Psoas muscle (tissue), 8 donors: ENCODE data around the gene ADAMTSL2. TPM values are rescaled to one million over a fixed set of nuclear protein-coding genes. Genes with fewer than 3 reads are reported as not detected.

ENCODE experiments used
- ATAC-seq, 4 donors: fragments of 200-7000 bp; cut with Tn5 transposase; one replicate each; pipeline ENCODE4 v1.9.1; 2020; ENCODE audit warnings: moderate library complexity in 3 of 4, mild to moderate bottlenecking in 2 of 4
- DNase-seq, 2 donors: peaks; one replicate each; pipeline ENCODE4 v3.0.0-alpha.2; 2020
- H3K27ac ChIP-seq: fragments of 200-600 bp; one replicate; pipeline ENCODE4 v1.8.0; 2022
- H3K27me3 ChIP-seq, 3 donors: fragments of 200-600 bp in 1 of 3; one replicate each; pipeline versions ENCODE4 v1.6.1 to v1.8.0; 2013 to 2022; ENCODE audit warnings: low read length in 2 of 3, mild to moderate bottlenecking in 2 of 3, moderate library complexity in 1 of 3; ENCODE audit not compliant: insufficient read depth in 3 of 3
- H3K36me3 ChIP-seq, 2 donors: fragments of 200-600 bp in 1 of 2; one replicate each; pipeline versions ENCODE4 v1.6.1 to v1.8.0; 2013 to 2022; ENCODE audit warnings: low read depth in 1 of 2, mild to moderate bottlenecking in 1 of 2, moderate library complexity in 1 of 2; ENCODE audit not compliant: insufficient read depth in 1 of 2
- H3K4me1 ChIP-seq: fragments of 200-600 bp; one replicate; pipeline ENCODE4 v1.8.0; 2022
- H3K4me3 ChIP-seq: fragments of 200-600 bp; one replicate; pipeline ENCODE4 v1.8.0; 2022; ENCODE audit warnings: mild to moderate bottlenecking
- H3K9me3 ChIP-seq: fragments of 200-600 bp; one replicate; pipeline ENCODE4 v1.8.0; 2022
- CTCF ChIP-seq: fragments of 200-600 bp; IDR thresholded peaks from one replicate; pipeline ENCODE4 v1.8.0; 2022; ENCODE audit warnings: antibody characterized with exemption
- WGBS, 3 donors: extraction: QIAGEN DNeasy Blood & Tissue Kit; methylation state at CpG; one replicate each; pipeline versions ENCODE4 v1.1.6 to v1.1.7; 2013; 5-methylcytosine and 5-hydroxymethylcytosine counted together
- intact Hi-C, 2 donors: fragments of 100-400 bp; cut with DNase I; formaldehyde crosslinking; loops; one replicate each; pipeline versions ENCODE4 v1.11.0 to v1.14.2; 2022
- polyA plus RNA-seq, 3 donors: library from polyadenylated mRNA; stranded (reverse); fragments of 200-250 nt; gene quantifications; one replicate each; pipeline ENCODE4 v1.2.3, GENCODE V29; 2013
- total RNA-seq, 4 donors: library from RNA; stranded (reverse); fragmentation: NEBNext Ultra II Directional in 2 of 4; extraction: Animal tissue kit (Norgen Biotek cat#: 25700) in 2 of 4; gene quantifications; one replicate each; pipeline versions ENCODE4 v1.2.1 to v1.2.4, GENCODE V29; 2021 to 2023
- donor health status: healthy with polysubstance abuse.
- donor health status: DM: no; HTN: no; CAD: no; lungs with moderate emphysema.
- donor health status: Bipolar disorder and iron deficiency.
- donor health status: healthy.
- donor health status: DM: yes; HTN: yes; CAD: no.
- donor health status: DM: no; HTN: no; CAD: no.
- donor health status: DM: no; HTN: no; CAD: no.
- donor health status: DM: yes; HTN: yes; CAD: no.

Gene ADAMTSL2
- total and polyA plus RNA-seq, 7 donors, result 0.21 to 5.4 (median 0.71) TPM

GRCh38 chr9:133558191-133559126 lies 24.0 kb downstream of the ADAMTSL2 start:
- intact Hi-C loops, result no loop called here
- H3K9me3 ChIP-seq, result no peaks in the 10 kb centered on the region
- 29 to 35% (median 33%) methylated on average over 31 of the region's 31 CpGs for WGBS, 3 donors
- DNase-seq (no peak), ATAC-seq (peak; percentile 67 to 74 (median 70))
- peak overlapping the region; percentile 23 for H3K27ac ChIP-seq
- peaks cover 0 to 30% (median 3%) of the 10 kb centered on the region in 3 donors for H3K27me3 ChIP-seq
- no peaks in the 10 kb centered on the region for H3K36me3 ChIP-seq
- H3K4me3 ChIP-seq, result peak overlapping the region; percentile 0
- peaks cover 9% of the 10 kb centered on the region for H3K4me1 ChIP-seq
- TF ChIP-seq CTCF, result no peak

DNA sequence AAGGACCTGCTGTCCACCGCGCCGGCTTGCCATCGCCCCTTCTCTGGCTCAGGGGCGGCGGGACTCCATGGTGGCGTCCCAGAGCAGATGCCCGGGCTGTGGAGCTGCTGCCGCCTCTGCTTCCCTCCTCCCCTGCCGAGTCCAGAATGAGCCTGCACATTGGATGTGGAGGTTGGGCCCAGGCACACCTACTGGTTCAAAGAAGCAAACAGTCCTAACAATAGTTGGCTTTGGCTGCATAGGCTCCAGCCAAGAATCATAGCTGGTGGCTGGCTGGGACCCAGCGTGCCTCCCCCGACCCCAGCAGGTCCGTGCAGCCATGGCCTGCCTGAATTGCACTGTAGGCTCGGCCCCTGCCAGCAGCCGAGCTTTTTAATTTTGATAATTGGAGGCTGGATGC lies 25.8 kb downstream of the ADAMTSL2 start:
- WGBS, 3 donors, result 62 to 70% (median 64%) methylated on average over 15 of the region's 15 CpGs
- no peaks in the 10 kb centered on the region for H3K9me3 ChIP-seq
- no peak overlapping the region for H3K27ac ChIP-seq
- peaks cover 9% of the 10 kb centered on the region for H3K4me1 ChIP-seq
- no peaks in the 10 kb centered on the region for H3K36me3 ChIP-seq
- no peak overlapping the region for H3K4me3 ChIP-seq
- peaks cover 0 to 32% (median 3%) of the 10 kb centered on the region in 3 donors for H3K27me3 ChIP-seq
- TF ChIP-seq CTCF, result no peak
- intact Hi-C loops, result no loop called here
- ATAC-seq (no peak), DNase-seq (no peak)

GRCh38 chr9:133560944-133561343 lies 26.4 kb downstream of the ADAMTSL2 start:
- intact Hi-C loops, result no loop called here
- Histone ChIP-seq H3K36me3 (no peaks in the 10 kb centered on the region), H3K4me3 (no peak overlapping the region), H3K27me3 (peaks cover 0 to 35% (median 3%) of the 10 kb centered on the region in 3 donors), H3K9me3 (no peaks in the 10 kb centered on the region), H3K27ac (no peak overlapping the region), H3K4me1 (peaks cover 9% of the 10 kb centered on the region)
- TF ChIP-seq CTCF, result no peak
- WGBS, 3 donors, result 92 to 96% (median 93%) methylated on average over 22 of the region's 22 CpGs
- ATAC-seq, result no peak
- DNase-seq, result no peak

- Histone ChIP-seq H3K4me1 (peaks cover 9% of the 10 kb centered on the region), H3K27ac (no peak overlapping the region), H3K9me3 (no peaks in the 10 kb centered on the region), H3K27me3 (peaks cover 0 to 27% (median 3%) of the 10 kb centered on the region in 3 donors), H3K36me3 (no peaks in the 10 kb centered on the region), H3K4me3 (no peak overlapping the region)
- intact Hi-C loops, result no loop called here
- WGBS, 3 donors, result 56 to 70% (median 61%) methylated on average over 15 to 32 of the region's 32 CpGs
- DNase-seq, result no peak
- ATAC-seq, result no peak
- no peak for TF ChIP-seq CTCF
These were observed 27.6 kb downstream of the ADAMTSL2 start for GRCh38 chr9:133561976-133562554.
